ENCODE measurements around the gene LRRC47.

- no peak for TF ChIP-seq CTCF (IDR thresholded peaks at IDR 0.05)
- no peak for TF ChIP-seq POLR2A (IDR thresholded peaks at IDR 0.05)
These were observed 19.2 kb downstream of the LRRC47 start for GRCh38 chr1:3777078-3777547.
